Spleen (tissue), 11 donors: Measurements from ENCODE around the gene PTPRN2. TPM values are rescaled to one million over a fixed set of nuclear protein-coding genes. Genes with fewer than 3 reads are reported as not detected.

Source experiments
- DNase-seq: peaks from one replicate; pipeline ENCODE4 v3.0.0-alpha.2; 2020
- H3K27ac ChIP-seq, 8 donors: fragments of 200-600 bp; sonication (generic) in 7 of 8; 1 replicate in 4 of 8; 2 replicates in 4 of 8; pipeline versions ENCODE4 v1.5.0 to v1.8.0; 2016 to 2021; ENCODE audit warnings: inconsistent platforms in 4 of 8, mild to moderate bottlenecking in 4 of 8, moderate library complexity in 1 of 8
- H3K27me3 ChIP-seq, 7 donors: fragments of 200-600 bp; sonication (generic) in 6 of 7; replicated peaks in 1 of 7; 1 replicate in 4 of 7; 2 replicates in 3 of 7; pipeline versions ENCODE4 v1.5.0 to v1.8.0; 2016 to 2021; ENCODE audit warnings: inconsistent platforms in 3 of 7, mild to moderate bottlenecking in 1 of 7
- H3K36me3 ChIP-seq, 6 donors: fragments of 200-600 bp; sonication (generic) in 5 of 6; 1 replicate in 4 of 6; 2 replicates in 2 of 6; pipeline versions ENCODE4 v1.5.0 to v1.8.0; 2016 to 2021; ENCODE audit warnings: inconsistent platforms in 2 of 6
- H3K4me1 ChIP-seq, 6 donors: fragments of 200-600 bp; sonication (generic) in 5 of 6; 1 replicate in 3 of 6; 2 replicates in 3 of 6; pipeline versions ENCODE4 v1.5.0 to v1.8.0; 2016 to 2021; ENCODE audit warnings: inconsistent platforms in 3 of 6
- H3K4me3 ChIP-seq, 8 donors: fragments of 200-600 bp; sonication (generic) in 7 of 8; 1 replicate in 4 of 8; 2 replicates in 4 of 8; pipeline versions ENCODE4 v1.5.0 to v1.8.0; 2016 to 2021; ENCODE audit warnings: inconsistent platforms in 4 of 8, mild to moderate bottlenecking in 4 of 8, moderate library complexity in 2 of 8
- H3K9me3 ChIP-seq, 8 donors: fragments of 200-600 bp; sonication (generic) in 7 of 8; 1 replicate in 4 of 8; 2 replicates in 4 of 8; pipeline versions ENCODE4 v1.5.0 to v1.8.0; 2016 to 2021; ENCODE audit warnings: inconsistent platforms in 4 of 8
- CTCF ChIP-seq, 11 experiments: fragments of 200-600 bp in 7 of 11; fragments of 450-650 bp in 4 of 11; sonication (generic) in 4 of 11; IDR thresholded peaks in 8 of 11; conservative IDR thresholded peaks in 3 of 11; 1 replicate in 7 of 11; 2 replicates in 4 of 11; pipeline versions ENCODE4 v1.4.0 to v1.8.0; 2016 to 2021; ENCODE audit warnings: antibody characterized with exemption in 11 of 11, inconsistent platforms in 4 of 11, mild to moderate bottlenecking in 1 of 11
- POLR2A ChIP-seq, 3 donors: fragments of 450-650 bp; IDR thresholded peaks; one replicate each; pipeline ENCODE4 v1.5.1; 2017; ENCODE audit warnings: antibody characterized with exemption in 3 of 3, mild to moderate bottlenecking in 1 of 3
- POLR2AphosphoS5 ChIP-seq, 3 donors: sonication (generic); formaldehyde crosslinking; IDR thresholded peaks; one replicate each; pipeline ENCODE4 v1.5.1; 2017; ENCODE audit warnings: antibody characterized with exemption in 3 of 3
- WGBS, 5 donors: extraction: QIAGEN DNeasy Blood & Tissue Kit in 3 of 5; methylation state at CpG; one replicate each; pipeline versions ENCODE4 v1.1.5 to v1.1.7; 2013 to 2018; 5-methylcytosine and 5-hydroxymethylcytosine counted together
- intact Hi-C: fragments of 100-400 bp; cut with DNase I; formaldehyde crosslinking; loops from one replicate; pipeline ENCODE4 v1.15.0; 2023; ENCODE audit warnings: low total_unique reads
- polyA plus RNA-seq, 3 donors: library from polyadenylated mRNA; stranded (reverse); fragments of 200-250 nt; gene quantifications; one replicate each; pipeline ENCODE4 v1.2.1, GENCODE V29; 2013
- total RNA-seq, 7 donors: library from RNA; depleted of rRNA in 3 of 7; stranded (reverse); fragments of >200 nt in 3 of 7; fragmentation: NEBNext Ultra II Directional in 4 of 7; extraction: Animal tissue kit (Norgen Biotek cat#: 25700) in 4 of 7; gene quantifications; one replicate each; pipeline versions ENCODE4 v1.1.0 to v1.2.1, GENCODE V29; 2016 to 2021
- donor health status: healthy with polysubstance abuse.
- donor health status: DM: no; HTN: no; CAD: no; lungs with moderate emphysema.
- donor health status: DM: no; HTN: no; CAD: no.
- donor health status: Bipolar disorder and iron deficiency.
- donor health status: healthy.
- donor health status: DM: no; HTN: no; CAD: no.
- donor health status: DM: yes; HTN: yes; CAD: no.

PTPRN2 gene
- total and polyA plus RNA-seq, 10 donors: 7.0 to 22.8 (median 16.8) TPM

- Histone ChIP-seq H3K27me3 (peaks cover 0 to 6% (median 0%) of the 10 kb centered on the region in 7 donors), H3K4me1 (peaks cover 0 to 45% (median 18%) of the 10 kb centered on the region in 6 donors), H3K36me3 (peaks cover 0 to 6% (median 0%) of the 10 kb centered on the region in 6 donors), H3K9me3 (no peaks in the 10 kb centered on the region), H3K27ac (no peak overlapping the region), H3K4me3 (no peak overlapping the region)
- intact Hi-C loops: no loop called here
- peak; percentile 63 for DNase-seq
- TF ChIP-seq POLR2AphosphoS5 (IDR thresholded peaks at IDR 0.05): no peak
- WGBS, 5 donors: 88 to 93% (median 90%) methylated on average over 21 to 22 of the region's 22 CpGs
These were observed 730.6 kb downstream of the PTPRN2 start for GRCh38 chr7:157856873-157857577.

GRCh38 chr7:157855452-157856213 is 732.0 kb downstream of the PTPRN2 start:
- 58 to 66% (median 61%) methylated on average over 22 of the region's 22 CpGs for WGBS, 5 donors
- peak overlapping the region in 3 of 8 donors; percentile 8 to 59 (median 29) for H3K4me3 ChIP-seq
- H3K9me3 ChIP-seq: no peaks in the 10 kb centered on the region
- peaks cover 0 to 56% (median 26%) of the 10 kb centered on the region in 6 donors for H3K4me1 ChIP-seq
- intact Hi-C loops: no loop called here
- peaks cover 0 to 6% (median 0%) of the 10 kb centered on the region in 6 donors for H3K36me3 ChIP-seq
- H3K27me3 ChIP-seq: peaks cover 0 to 4% (median 0%) of the 10 kb centered on the region in 7 donors
- peak; percentile 80 for DNase-seq
- peak in 1 of 3 donors; percentile 39 for TF ChIP-seq POLR2AphosphoS5 (IDR thresholded peaks at IDR 0.05)
- TF ChIP-seq CTCF (IDR thresholded peaks at IDR 0.05 in 8 of 11, conservative IDR thresholded peaks at IDR 0.05 in 3 of 11): no peak
- peak overlapping the region in 3 of 8 donors; percentile 80 to 83 (median 82) for H3K27ac ChIP-seq

GRCh38 chr7:157855016-157855415 is 732.6 kb downstream of the PTPRN2 start:
- peak; percentile 76 for DNase-seq
- Histone ChIP-seq H3K27ac (peak overlapping the region in 3 of 8 donors; percentile 80 to 83 (median 82)), H3K36me3 (peaks cover 0 to 6% (median 0%) of the 10 kb centered on the region in 6 donors), H3K9me3 (no peaks in the 10 kb centered on the region), H3K4me1 (peaks cover 0 to 56% (median 26%) of the 10 kb centered on the region in 6 donors), H3K4me3 (peak overlapping the region in 4 of 8 donors; percentile 8 to 59 (median 22)), H3K27me3 (peaks cover 0 to 4% (median 0%) of the 10 kb centered on the region in 7 donors)
- TF ChIP-seq POLR2A (IDR thresholded peaks at IDR 0.05): no peak
- TF ChIP-seq CTCF (IDR thresholded peaks at IDR 0.05 in 8 of 11, conservative IDR thresholded peaks at IDR 0.05 in 3 of 11): no peak
- no peak for TF ChIP-seq POLR2AphosphoS5 (IDR thresholded peaks at IDR 0.05)
- 88 to 93% (median 91%) methylated on average over 22 of the region's 22 CpGs for whole genome bisulfite sequencing, 5 donors
- intact Hi-C loops: no loop called here

GRCh38 chr7:157854066-157854891 is 733.3 kb downstream of the PTPRN2 start:
- peaks cover 0 to 6% (median 0%) of the 10 kb centered on the region in 6 donors for H3K36me3 ChIP-seq
- no peak for TF ChIP-seq POLR2A (IDR thresholded peaks at IDR 0.05)
- no peak for TF ChIP-seq CTCF (IDR thresholded peaks at IDR 0.05 in 8 of 11, conservative IDR thresholded peaks at IDR 0.05 in 3 of 11)
- TF ChIP-seq POLR2AphosphoS5 (IDR thresholded peaks at IDR 0.05): peak; percentile 73 to 84 (median 79)
- H3K27me3 ChIP-seq: peaks cover 0 to 8% (median 0%) of the 10 kb centered on the region in 7 donors
- no peaks in the 10 kb centered on the region for H3K9me3 ChIP-seq
- H3K4me1 ChIP-seq: peaks cover 0 to 56% (median 26%) of the 10 kb centered on the region in 6 donors
- WGBS, 5 donors: 39 to 50% (median 44%) methylated on average over 23 to 28 of the region's 28 CpGs
- H3K27ac ChIP-seq: peak overlapping the region in 6 of 8 donors; percentile 24 to 83 (median 62)
- intact Hi-C loops: no loop called here
- H3K4me3 ChIP-seq: peak overlapping the region in 5 of 8 donors; percentile 5 to 59 (median 15)
- DNase-seq: peak; percentile 93
